Fibroblast of lung (primary cell): ENCODE measurements around the gene SPACA4. TPM values are rescaled to one million over a fixed set of nuclear protein-coding genes. Genes with fewer than 3 reads are reported as not detected.
A peak's percentile ranks its signal among the peaks of the same experiment; 100 is the strongest.
"Not testable (repeated sequence)": the region's sequence is repeated elsewhere in the genome, so short reads cannot be mapped to it uniquely, and the experiment has no call there.

Experiments
- DNase-seq, 2 donors: peaks; one replicate each; pipeline versions ENCODE4 v3.0.0 to v3.0.0-alpha.2; 2010; ENCODE audit warnings: low read depth in 2 of 2
- H2AFZ ChIP-seq: 2 replicates; pipeline ENCODE4 v1.5.1; 2012; ENCODE audit warnings: low read length, control low read depth, inconsistent platforms
- H3K27ac ChIP-seq: 2 replicates; pipeline ENCODE4 v1.5.1; 2011; ENCODE audit warnings: low read length, control low read depth; ENCODE audit not compliant: insufficient read depth
- H3K27me3 ChIP-seq: 2 replicates; pipeline ENCODE4 v1.5.1; 2011; ENCODE audit warnings: mild to moderate bottlenecking, low read length; ENCODE audit not compliant: control insufficient read depth, insufficient read depth
- H3K36me3 ChIP-seq: 2 replicates; pipeline ENCODE4 v1.5.1; 2011; ENCODE audit warnings: low read length; ENCODE audit not compliant: control insufficient read depth, insufficient read depth
- H3K4me1 ChIP-seq: 2 replicates; pipeline ENCODE4 v1.5.1; 2011; ENCODE audit warnings: low read length; ENCODE audit not compliant: control insufficient read depth, insufficient read depth; ENCODE audit errors: extremely low read depth
- H3K4me2 ChIP-seq: 2 replicates; pipeline ENCODE4 v1.5.1; 2011; ENCODE audit warnings: low read length, control low read depth; ENCODE audit not compliant: insufficient read depth; ENCODE audit errors: extremely low read depth
- H3K4me3 ChIP-seq, 4 experiments: fragments of 200-600 bp in 1 of 4; sonication (generic) in 1 of 4; replicated peaks in 1 of 4; 2 replicates each; pipeline ENCODE4 v1.5.1; 2011 to 2016; ENCODE audit warnings: low read length in 4 of 4, low read depth in 3 of 4, mild to moderate bottlenecking in 3 of 4, control low read depth in 2 of 4, inconsistent platforms in 1 of 4, mixed read lengths in 1 of 4; ENCODE audit not compliant: insufficient read depth in 1 of 4; ENCODE audit errors: control extremely low read depth in 1 of 4
- H3K79me2 ChIP-seq: 2 replicates; pipeline ENCODE4 v1.5.1; 2012; ENCODE audit warnings: mild to moderate bottlenecking, low read length, inconsistent platforms; ENCODE audit not compliant: control insufficient read depth, insufficient read depth
- H3K9ac ChIP-seq: 2 replicates; pipeline ENCODE4 v1.5.1; 2011; ENCODE audit warnings: mild to moderate bottlenecking, low read length, control low read depth; ENCODE audit not compliant: insufficient read depth
- H3K9me3 ChIP-seq: 2 replicates; pipeline ENCODE4 v1.5.1; 2012; ENCODE audit warnings: low read depth, low read length; ENCODE audit not compliant: control insufficient read depth, insufficient read depth
- H4K20me1 ChIP-seq: 2 replicates; pipeline ENCODE4 v1.5.1; 2011; ENCODE audit warnings: low read length; ENCODE audit not compliant: control insufficient read depth, insufficient read depth; ENCODE audit errors: extremely low read depth
- EZH2 ChIP-seq: IDR thresholded peaks from 2 replicates; pipeline ENCODE4 v1.5.1; 2012; ENCODE audit warnings: low read length, control low read depth, mild to moderate bottlenecking; ENCODE audit errors: missing control alignments
- polyA plus RNA-seq, 2 donors: library from polyadenylated mRNA; depleted of rRNA in 1 of 2; stranded (reverse) in 1 of 2; unstranded in 1 of 2; fragments of >200 nt; gene quantifications; 2 replicates each; pipeline ENCODE4 v1.2.1, GENCODE V29; 2011 to 2012; ENCODE audit warnings: missing spikeins in 1 of 2
- total RNA-seq: library from RNA; depleted of rRNA; stranded (reverse); fragments of >200 nt; gene quantifications from 2 replicates; pipeline ENCODE4 v1.2.1, GENCODE V29; 2014
- TF ChIP-seq, protein P1 (sequence below), 2 donors: IDR thresholded peaks in 1 of 2; conservative IDR thresholded peaks in 1 of 2; 1 replicate in 1 of 2; 2 replicates in 1 of 2; pipeline ENCODE4 v1.5.1; 2011 to 2012; ENCODE audit warnings: low read length in 2 of 2, control low read depth in 1 of 2, inconsistent platforms in 1 of 2, low read depth in 1 of 2, mild to moderate bottlenecking in 1 of 2

Gene SPACA4
- total and polyA plus RNA-seq, 2 donors (not counting 1 experiment from before 2014, with no cell fraction given): not detected

DNA sequence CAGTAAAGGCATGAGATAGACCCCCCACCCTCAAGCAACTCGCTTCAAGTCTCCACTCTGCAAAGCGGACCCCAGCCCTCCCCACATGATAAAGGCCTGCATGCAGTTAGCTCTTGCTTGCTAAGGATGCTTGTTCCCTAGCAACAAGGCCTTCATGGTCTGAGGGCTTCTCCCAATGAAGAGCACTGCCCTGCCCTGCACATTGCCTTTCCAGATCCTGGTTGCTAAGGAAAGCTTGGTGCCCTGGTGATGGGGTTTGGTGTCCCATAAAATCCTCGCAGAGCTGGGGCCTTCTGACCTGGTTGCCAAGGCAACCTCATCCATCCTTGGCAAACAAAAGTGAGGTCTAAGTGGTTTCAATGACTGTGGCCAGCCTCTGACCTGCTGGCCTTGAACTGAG is 24.7 kb downstream of the SPACA4 start:
- H3K27me3 ChIP-seq: no peaks in the 10 kb centered on the region
- TF ChIP-seq EZH2: no peak
- TF ChIP-seq, protein P1, sequence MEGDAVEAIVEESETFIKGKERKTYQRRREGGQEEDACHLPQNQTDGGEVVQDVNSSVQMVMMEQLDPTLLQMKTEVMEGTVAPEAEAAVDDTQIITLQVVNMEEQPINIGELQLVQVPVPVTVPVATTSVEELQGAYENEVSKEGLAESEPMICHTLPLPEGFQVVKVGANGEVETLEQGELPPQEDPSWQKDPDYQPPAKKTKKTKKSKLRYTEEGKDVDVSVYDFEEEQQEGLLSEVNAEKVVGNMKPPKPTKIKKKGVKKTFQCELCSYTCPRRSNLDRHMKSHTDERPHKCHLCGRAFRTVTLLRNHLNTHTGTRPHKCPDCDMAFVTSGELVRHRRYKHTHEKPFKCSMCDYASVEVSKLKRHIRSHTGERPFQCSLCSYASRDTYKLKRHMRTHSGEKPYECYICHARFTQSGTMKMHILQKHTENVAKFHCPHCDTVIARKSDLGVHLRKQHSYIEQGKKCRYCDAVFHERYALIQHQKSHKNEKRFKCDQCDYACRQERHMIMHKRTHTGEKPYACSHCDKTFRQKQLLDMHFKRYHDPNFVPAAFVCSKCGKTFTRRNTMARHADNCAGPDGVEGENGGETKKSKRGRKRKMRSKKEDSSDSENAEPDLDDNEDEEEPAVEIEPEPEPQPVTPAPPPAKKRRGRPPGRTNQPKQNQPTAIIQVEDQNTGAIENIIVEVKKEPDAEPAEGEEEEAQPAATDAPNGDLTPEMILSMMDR (conservative IDR thresholded peaks at IDR 0.05 in 1 of 2, IDR thresholded peaks at IDR 0.05 in 1 of 2; ENCODE audit: low read depth in 1 of 2, low read length in 2 of 2): no peak
- peaks cover 2% of the 10 kb centered on the region for H3K36me3 ChIP-seq
- H3K79me2 ChIP-seq: no peaks in the 10 kb centered on the region
- H4K20me1 ChIP-seq: no peaks in the 10 kb centered on the region
- no peak overlapping the region for H3K9ac ChIP-seq
- peak overlapping the region in 1 of 4 experiments; percentile 12 for H3K4me3 ChIP-seq
- peaks cover 34% of the 10 kb centered on the region for H3K4me1 ChIP-seq
- no peak for DNase-seq
- no peak overlapping the region for H3K27ac ChIP-seq
- H3K4me2 ChIP-seq: no peak overlapping the region
- H2AFZ ChIP-seq: no peak overlapping the region
- H3K9me3 ChIP-seq: no peaks in the 10 kb centered on the region

DNA sequence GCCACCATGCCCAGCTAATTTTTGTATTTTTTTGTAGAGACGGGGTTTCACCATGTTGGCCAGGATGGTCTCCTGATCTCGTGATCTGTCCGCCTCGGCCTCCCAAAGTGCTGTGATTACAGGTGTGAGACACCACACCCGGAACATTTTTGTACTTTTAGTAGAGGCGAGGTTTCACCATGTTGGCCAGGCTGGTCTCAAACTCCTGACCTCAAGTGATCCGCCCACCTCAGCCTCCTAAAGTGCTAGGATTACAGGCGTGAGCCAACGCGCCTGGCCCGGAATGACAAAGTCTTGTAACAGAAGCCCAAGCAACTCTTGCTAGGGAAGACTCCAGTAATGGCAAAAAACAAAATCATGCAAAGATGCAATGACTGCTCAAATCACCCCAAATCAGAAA is 25.7 kb downstream of the SPACA4 start:
- not testable (repeated sequence) for H3K79me2 ChIP-seq, H3K27me3 ChIP-seq, H3K4me3 ChIP-seq, H3K36me3 ChIP-seq, H3K9me3 ChIP-seq, H3K4me2 ChIP-seq, H3K9ac ChIP-seq, DNase-seq, H2AFZ ChIP-seq, H3K27ac ChIP-seq, H4K20me1 ChIP-seq
- peaks cover 40% of the 10 kb centered on the region for H3K4me1 ChIP-seq

DNA sequence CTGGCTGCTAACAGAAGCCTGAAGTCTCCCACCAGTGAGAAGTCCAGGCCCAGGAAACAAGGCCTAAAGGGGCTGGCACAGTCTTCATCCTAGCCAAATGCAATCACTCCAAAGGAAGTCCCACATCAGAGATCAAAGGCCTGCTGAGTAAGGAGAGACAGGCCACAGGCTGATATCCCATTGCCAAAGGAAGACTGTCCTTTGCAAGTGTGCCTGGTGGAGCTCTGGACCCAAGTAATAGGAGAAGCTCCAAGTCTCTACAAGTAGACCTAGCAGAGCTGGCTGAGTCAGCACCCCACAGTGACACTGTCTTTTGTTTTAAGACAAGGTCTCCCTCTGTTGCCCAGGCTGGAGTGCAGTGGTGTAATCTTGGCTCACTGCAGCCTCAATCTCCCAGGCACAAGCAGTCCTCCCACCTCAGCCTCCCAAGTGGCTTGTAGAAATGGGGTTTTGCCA is 26.2 kb downstream of the SPACA4 start:
- Histone ChIP-seq H3K27ac (peak overlapping the region; percentile 43), H2AFZ (no peak overlapping the region), H3K79me2 (no peaks in the 10 kb centered on the region), H3K9me3 (no peaks in the 10 kb centered on the region), H3K4me1 (peaks cover 40% of the 10 kb centered on the region), H3K27me3 (no peaks in the 10 kb centered on the region), H4K20me1 (no peaks in the 10 kb centered on the region), H3K4me2 (peak overlapping the region; percentile 13), H3K9ac (no peak overlapping the region), H3K36me3 (peaks cover 2% of the 10 kb centered on the region), H3K4me3 (peak overlapping the region in 1 of 4 experiments; percentile 4)
- no peak for TF ChIP-seq EZH2
- TF ChIP-seq, protein P1 (conservative IDR thresholded peaks at IDR 0.05 in 1 of 2, IDR thresholded peaks at IDR 0.05 in 1 of 2; ENCODE audit: low read depth in 1 of 2, low read length in 2 of 2): no peak
- peak in 1 of 2 donors; percentile 51 for DNase-seq
